ENCODE data around the gene OR2Y1.
"Not testable (repeated sequence)": the region's sequence is repeated elsewhere in the genome, so short reads cannot be mapped to it uniquely, and the experiment has no call there.

Gene OR2Y1

GRCh38 chr5:180785121-180785781, 45.4 kb upstream of the OR2Y1 start:
- Mint-ChIP-seq H3K36me3 (ENCODE audit: low read depth) (peaks cover 23% of the 10 kb centered on the region), H3K4me1 (peaks cover 48% of the 10 kb centered on the region), H3K27me3 (ENCODE audit: low read depth, poor library complexity) (peaks cover 15% of the 10 kb centered on the region), H3K4me3 (no peak overlapping the region), H3K9me3 (peaks cover 19% of the 10 kb centered on the region), H3K27ac (no peak overlapping the region)
- DNase-seq: no peak
- TF ChIP-seq, protein P1, sequence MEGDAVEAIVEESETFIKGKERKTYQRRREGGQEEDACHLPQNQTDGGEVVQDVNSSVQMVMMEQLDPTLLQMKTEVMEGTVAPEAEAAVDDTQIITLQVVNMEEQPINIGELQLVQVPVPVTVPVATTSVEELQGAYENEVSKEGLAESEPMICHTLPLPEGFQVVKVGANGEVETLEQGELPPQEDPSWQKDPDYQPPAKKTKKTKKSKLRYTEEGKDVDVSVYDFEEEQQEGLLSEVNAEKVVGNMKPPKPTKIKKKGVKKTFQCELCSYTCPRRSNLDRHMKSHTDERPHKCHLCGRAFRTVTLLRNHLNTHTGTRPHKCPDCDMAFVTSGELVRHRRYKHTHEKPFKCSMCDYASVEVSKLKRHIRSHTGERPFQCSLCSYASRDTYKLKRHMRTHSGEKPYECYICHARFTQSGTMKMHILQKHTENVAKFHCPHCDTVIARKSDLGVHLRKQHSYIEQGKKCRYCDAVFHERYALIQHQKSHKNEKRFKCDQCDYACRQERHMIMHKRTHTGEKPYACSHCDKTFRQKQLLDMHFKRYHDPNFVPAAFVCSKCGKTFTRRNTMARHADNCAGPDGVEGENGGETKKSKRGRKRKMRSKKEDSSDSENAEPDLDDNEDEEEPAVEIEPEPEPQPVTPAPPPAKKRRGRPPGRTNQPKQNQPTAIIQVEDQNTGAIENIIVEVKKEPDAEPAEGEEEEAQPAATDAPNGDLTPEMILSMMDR (IDR thresholded peaks at IDR 0.05): no peak

DNA sequence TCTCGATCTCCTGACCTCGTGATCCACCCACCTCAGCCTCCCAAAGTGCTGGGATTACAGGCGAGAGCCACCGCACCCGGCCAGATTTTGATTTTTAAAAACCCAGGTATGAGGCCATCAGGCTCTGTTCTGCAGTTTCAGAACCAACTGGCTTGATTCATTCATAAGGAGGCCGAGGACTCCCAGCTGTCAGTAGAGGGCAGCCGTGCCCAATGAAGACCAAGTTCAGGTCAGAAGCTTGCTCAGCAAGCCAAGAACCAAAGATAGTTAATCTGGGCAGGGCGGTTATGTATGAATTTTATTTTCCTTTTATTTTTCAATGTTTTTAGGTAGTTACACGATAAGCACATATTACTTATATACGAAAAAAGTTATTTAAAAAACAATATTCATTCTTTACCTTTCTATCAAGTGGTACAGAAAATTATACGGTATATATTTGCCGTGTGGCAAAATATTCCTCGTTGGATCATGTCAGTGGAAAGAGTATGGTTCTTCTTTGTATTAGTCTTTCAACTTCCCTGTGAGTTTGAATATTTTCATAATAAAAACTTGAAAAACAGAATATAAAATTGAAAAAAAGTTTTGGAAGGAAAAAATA, 44.7 kb upstream of the OR2Y1 start:
- Mint-ChIP-seq H3K36me3 (ENCODE audit: low read depth) (peaks cover 17% of the 10 kb centered on the region), H3K27me3 (ENCODE audit: low read depth, poor library complexity) (peaks cover 15% of the 10 kb centered on the region), H3K4me1 (peaks cover 46% of the 10 kb centered on the region), H3K4me3 (no peak overlapping the region), H3K9me3 (peaks cover 19% of the 10 kb centered on the region), H3K27ac (no peak overlapping the region)
- TF ChIP-seq, protein P1 (IDR thresholded peaks at IDR 0.05): peak; percentile 56
- DNase-seq: peak; percentile 64

DNA sequence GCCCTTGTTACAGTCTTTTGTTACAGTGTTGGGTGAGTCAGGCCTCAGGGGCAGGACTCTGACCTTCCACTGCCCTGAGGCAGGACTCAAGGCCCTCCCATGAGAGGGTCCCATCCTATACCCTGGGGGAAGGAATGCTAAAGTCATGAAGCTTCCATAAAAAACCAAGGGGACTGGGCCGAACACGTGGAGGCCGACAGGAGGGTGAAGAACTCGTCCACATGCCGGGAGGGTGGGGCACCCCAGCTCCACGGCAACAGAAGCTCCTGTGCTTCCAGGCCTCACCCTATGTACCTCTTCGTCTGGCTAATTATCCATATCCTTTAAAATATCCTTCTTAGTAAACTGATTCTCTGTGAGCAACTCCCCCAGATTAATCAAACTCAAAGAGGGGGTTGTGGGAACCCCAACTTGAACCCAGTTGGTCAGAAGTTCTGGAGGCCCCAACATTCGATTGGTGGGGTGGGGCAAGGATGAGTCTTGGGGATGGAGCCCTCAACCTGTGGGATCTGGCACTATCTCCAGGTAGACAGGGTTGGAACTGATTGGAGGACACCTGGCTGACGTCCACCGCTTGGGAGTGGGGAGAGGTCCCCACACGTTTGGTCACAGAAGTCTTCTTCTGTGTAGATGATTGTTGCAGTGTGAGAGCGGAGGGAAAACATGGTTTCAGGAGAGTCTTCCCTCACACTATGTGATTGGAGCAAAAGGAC, 43.6 kb upstream of the OR2Y1 start:
- Mint-ChIP-seq H3K4me1 (peaks cover 46% of the 10 kb centered on the region), H3K9me3 (peaks cover 19% of the 10 kb centered on the region), H3K27ac (no peak overlapping the region), H3K27me3 (ENCODE audit: low read depth, poor library complexity) (peaks cover 15% of the 10 kb centered on the region), H3K4me3 (no peak overlapping the region), H3K36me3 (ENCODE audit: low read depth) (peaks cover 12% of the 10 kb centered on the region)
- TF ChIP-seq, protein P1 (IDR thresholded peaks at IDR 0.05): no peak
- DNase-seq: no peak

DNA sequence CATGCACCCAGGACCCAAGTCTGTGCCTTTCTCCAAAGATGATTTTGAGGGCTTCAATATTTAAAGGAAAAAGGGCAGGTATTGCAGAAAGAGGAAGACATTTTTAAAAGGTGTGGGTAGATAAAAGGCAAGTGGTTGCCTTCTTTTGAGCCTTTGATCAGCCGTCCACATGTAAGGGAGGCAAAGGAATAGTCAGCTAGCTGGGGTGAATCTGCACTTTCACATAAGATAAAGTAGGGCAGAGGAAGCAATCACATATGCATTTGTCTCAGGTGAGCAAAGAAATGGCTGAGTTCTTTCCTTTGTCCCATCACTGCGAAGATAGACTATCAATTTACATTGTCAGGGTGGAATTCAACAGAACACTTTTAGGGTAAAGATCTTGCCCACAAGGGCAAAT, 42.9 kb upstream of the OR2Y1 start:
- H3K4me3 Mint-ChIP-seq: no peak overlapping the region

GRCh38 chr5:180781900-180782326, 42.1 kb upstream of the OR2Y1 start:
- DNase-seq, H3K27ac Mint-ChIP-seq, H3K4me3 Mint-ChIP-seq: not testable (repeated sequence)
- H3K27me3 Mint-ChIP-seq (ENCODE audit: low read depth, poor library complexity): peaks cover 13% of the 10 kb centered on the region
- peaks cover 19% of the 10 kb centered on the region for H3K9me3 Mint-ChIP-seq
- peaks cover 31% of the 10 kb centered on the region for H3K4me1 Mint-ChIP-seq
- H3K36me3 Mint-ChIP-seq (ENCODE audit: low read depth): peaks cover 12% of the 10 kb centered on the region

More for the DNA sequence above, 42.9 kb upstream of the OR2Y1 start:
- TF ChIP-seq, protein P1 (IDR thresholded peaks at IDR 0.05): no peak
- H3K4me1 Mint-ChIP-seq: peaks cover 39% of the 10 kb centered on the region
- no peak for DNase-seq
- peaks cover 15% of the 10 kb centered on the region for H3K27me3 Mint-ChIP-seq (ENCODE audit: low read depth, poor library complexity)
- H3K9me3 Mint-ChIP-seq: peaks cover 19% of the 10 kb centered on the region
- no peak overlapping the region for H3K27ac Mint-ChIP-seq
- H3K36me3 Mint-ChIP-seq (ENCODE audit: low read depth): peaks cover 12% of the 10 kb centered on the region

DNA sequence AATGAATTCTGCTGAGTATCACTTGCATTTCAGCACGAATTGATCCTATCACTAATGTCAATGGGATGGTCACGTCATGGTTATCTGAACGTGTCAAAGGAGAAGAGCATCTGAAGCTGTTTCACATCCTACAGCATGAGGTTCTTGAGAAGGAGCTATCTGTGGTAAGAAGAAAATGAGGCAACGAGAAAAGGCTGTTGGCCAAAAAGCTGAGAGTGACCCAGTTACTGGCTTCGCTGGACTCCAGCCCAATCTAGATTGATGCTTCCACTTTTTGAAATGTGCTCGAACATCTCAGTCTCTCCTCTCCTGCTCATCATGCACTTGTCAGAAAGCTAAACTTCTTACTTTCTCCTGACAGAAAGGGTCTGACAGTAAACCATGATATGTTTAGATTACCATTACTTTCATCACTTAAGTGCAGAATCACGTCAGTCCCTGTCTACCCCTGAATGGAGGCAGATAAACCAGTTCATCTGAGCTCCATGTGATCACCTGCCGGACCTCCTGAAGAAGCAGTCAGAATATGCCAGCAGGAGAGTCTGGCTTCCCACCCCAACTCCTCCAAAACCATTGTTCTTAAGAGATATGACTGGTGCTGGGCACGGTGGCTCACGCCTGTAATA, 40.2 kb upstream of the OR2Y1 start:
- Mint-ChIP-seq H3K4me3 (no peak overlapping the region), H3K27ac (no peak overlapping the region), H3K36me3 (ENCODE audit: low read depth) (peaks cover 12% of the 10 kb centered on the region), H3K27me3 (ENCODE audit: low read depth, poor library complexity) (peaks cover 7% of the 10 kb centered on the region), H3K4me1 (peaks cover 13% of the 10 kb centered on the region), H3K9me3 (peaks cover 19% of the 10 kb centered on the region)
- TF ChIP-seq, protein P1 (IDR thresholded peaks at IDR 0.05): no peak
- DNase-seq: no peak

Data from nephron progenitor cell (in vitro differentiated cells).